ENCODE data around the gene NR2C2.

DNA sequence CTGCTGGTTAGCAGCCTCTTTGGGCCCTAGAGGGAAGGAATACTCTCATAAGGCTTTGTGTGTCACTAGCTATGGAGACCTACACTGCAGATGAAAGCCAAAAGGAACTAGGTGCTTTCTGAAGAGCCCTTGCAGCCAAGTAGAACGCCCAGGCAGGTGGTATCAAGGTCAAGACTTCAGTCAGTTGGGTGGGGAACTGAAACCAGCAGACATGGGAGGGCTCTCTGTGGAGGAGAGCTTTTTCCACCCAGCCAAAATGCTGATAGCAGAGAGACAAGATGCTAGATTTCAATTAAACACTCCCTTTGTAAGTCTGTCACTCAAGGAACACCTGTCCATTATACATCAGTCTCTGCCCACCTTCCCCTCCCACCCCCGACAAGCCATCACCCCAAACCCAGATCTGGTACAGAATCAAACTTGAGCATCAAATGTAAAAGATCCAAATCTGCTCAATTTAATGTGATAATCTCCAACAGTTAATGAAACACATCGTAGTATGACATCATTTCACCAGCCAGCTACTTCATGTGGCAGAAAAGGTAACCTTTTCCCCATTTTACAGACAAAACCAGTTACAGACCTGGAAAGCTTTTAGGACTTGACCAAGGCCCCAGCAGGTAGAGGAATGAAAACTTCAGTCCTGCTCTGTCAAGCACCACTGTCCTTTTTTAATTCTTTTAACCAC is 103.2 kb downstream of the NR2C2 start:
- TF ChIP-seq, protein P1, sequence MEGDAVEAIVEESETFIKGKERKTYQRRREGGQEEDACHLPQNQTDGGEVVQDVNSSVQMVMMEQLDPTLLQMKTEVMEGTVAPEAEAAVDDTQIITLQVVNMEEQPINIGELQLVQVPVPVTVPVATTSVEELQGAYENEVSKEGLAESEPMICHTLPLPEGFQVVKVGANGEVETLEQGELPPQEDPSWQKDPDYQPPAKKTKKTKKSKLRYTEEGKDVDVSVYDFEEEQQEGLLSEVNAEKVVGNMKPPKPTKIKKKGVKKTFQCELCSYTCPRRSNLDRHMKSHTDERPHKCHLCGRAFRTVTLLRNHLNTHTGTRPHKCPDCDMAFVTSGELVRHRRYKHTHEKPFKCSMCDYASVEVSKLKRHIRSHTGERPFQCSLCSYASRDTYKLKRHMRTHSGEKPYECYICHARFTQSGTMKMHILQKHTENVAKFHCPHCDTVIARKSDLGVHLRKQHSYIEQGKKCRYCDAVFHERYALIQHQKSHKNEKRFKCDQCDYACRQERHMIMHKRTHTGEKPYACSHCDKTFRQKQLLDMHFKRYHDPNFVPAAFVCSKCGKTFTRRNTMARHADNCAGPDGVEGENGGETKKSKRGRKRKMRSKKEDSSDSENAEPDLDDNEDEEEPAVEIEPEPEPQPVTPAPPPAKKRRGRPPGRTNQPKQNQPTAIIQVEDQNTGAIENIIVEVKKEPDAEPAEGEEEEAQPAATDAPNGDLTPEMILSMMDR (IDR thresholded peaks at IDR 0.05; ENCODE audit: insufficient read depth, low read length), result no peak
- no peak for TF ChIP-seq REST (IDR thresholded peaks at IDR 0.05; ENCODE audit: insufficient replicate concordance, low read depth)
- no peak for TF ChIP-seq POLR2AphosphoS5 (IDR thresholded peaks at IDR 0.05; ENCODE audit: low read depth)
- TF ChIP-seq SPI1 (IDR thresholded peaks at IDR 0.05; ENCODE audit: borderline replicate concordance, low read depth), result no peak
